ENCODE data around the gene LRRC23.

LRRC23 gene

GRCh38 chr12:6925540-6926279 is 21.1 kb downstream of the LRRC23 start:
- no peak for DNase-seq (ENCODE audit: low read depth)

- no peak for DNase-seq (ENCODE audit: low read depth)
Observed at GRCh38 chr12:6927379-6928021, 22.9 kb downstream of the LRRC23 start, which contains the start of gene ATN1. TSS of gene ATN1 (plus strand) at chr12:6927959. CDS start at chr12:6934002, 6,043 bp downstream.

- no peak for DNase-seq (ENCODE audit: low read depth)
Observed at GRCh38 chr12:6928022-6928702, 23.5 kb downstream of the LRRC23 start.

- no peak for DNase-seq (ENCODE audit: low read depth)
Observed at GRCh38 chr12:6928703-6929407, 24.2 kb downstream of the LRRC23 start.

- DNase-seq (ENCODE audit: low read depth) = no peak
Observed at GRCh38 chr12:6929466-6930452, 25.1 kb downstream of the LRRC23 start.

- DNase-seq (ENCODE audit: low read depth) = no peak
Observed at GRCh38 chr12:6932766-6933165, 28.1 kb downstream of the LRRC23 start.

GRCh38 chr12:6934110-6934509 is 29.5 kb downstream of the LRRC23 start:
- no peak for DNase-seq (ENCODE audit: low read depth)

- no peak for DNase-seq (ENCODE audit: low read depth)
Observed at GRCh38 chr12:6935371-6936193, 31.0 kb downstream of the LRRC23 start.

- DNase-seq (ENCODE audit: low read depth) = no peak
Observed at GRCh38 chr12:6936194-6936635, 31.6 kb downstream of the LRRC23 start.

GRCh38 chr12:6936636-6937480 is 32.2 kb downstream of the LRRC23 start:
- DNase-seq (ENCODE audit: low read depth) = no peak

- peak; percentile 91 for DNase-seq (ENCODE audit: low read depth)
Observed at GRCh38 chr12:6937481-6938352, 33.1 kb downstream of the LRRC23 start.

GRCh38 chr12:6938353-6939190 is 34.0 kb downstream of the LRRC23 start:
- DNase-seq (ENCODE audit: low read depth) = no peak

GRCh38 chr12:6939191-6939540 is 34.5 kb downstream of the LRRC23 start:
- DNase-seq (ENCODE audit: low read depth) = no peak

GRCh38 chr12:6941267-6941666 is 36.6 kb downstream of the LRRC23 start:
- DNase-seq (ENCODE audit: low read depth) = no peak

- no peak for DNase-seq (ENCODE audit: low read depth)
Observed at GRCh38 chr12:6941782-6942181, 37.2 kb downstream of the LRRC23 start.

GRCh38 chr12:6942331-6942665 is 37.7 kb downstream of the LRRC23 start:
- DNase-seq (ENCODE audit: low read depth) = no peak

GRCh38 chr12:6943389-6943721 is 38.7 kb downstream of the LRRC23 start:
- peak; percentile 62 for DNase-seq (ENCODE audit: low read depth)

Measured in activated T-helper 1 cell treated with Interleukin-2 at 50 U/mL for 16 hours (primary cell).